HG03342 (cell line): ENCODE data around the gene COMMD4.
"Not testable (repeated sequence)": the region's sequence is repeated elsewhere in the genome, so short reads cannot be mapped to it uniquely, and the experiment has no call there.

ENCODE experiments used
- ATAC-seq: cut with Tn5 transposase; IDR thresholded peaks from one replicate; pipeline ENCODE4 v1.9.1; 2021; ENCODE audit warnings: mild to moderate bottlenecking, moderate library complexity; ENCODE audit not compliant: unreplicated experiment

COMMD4 gene

DNA sequence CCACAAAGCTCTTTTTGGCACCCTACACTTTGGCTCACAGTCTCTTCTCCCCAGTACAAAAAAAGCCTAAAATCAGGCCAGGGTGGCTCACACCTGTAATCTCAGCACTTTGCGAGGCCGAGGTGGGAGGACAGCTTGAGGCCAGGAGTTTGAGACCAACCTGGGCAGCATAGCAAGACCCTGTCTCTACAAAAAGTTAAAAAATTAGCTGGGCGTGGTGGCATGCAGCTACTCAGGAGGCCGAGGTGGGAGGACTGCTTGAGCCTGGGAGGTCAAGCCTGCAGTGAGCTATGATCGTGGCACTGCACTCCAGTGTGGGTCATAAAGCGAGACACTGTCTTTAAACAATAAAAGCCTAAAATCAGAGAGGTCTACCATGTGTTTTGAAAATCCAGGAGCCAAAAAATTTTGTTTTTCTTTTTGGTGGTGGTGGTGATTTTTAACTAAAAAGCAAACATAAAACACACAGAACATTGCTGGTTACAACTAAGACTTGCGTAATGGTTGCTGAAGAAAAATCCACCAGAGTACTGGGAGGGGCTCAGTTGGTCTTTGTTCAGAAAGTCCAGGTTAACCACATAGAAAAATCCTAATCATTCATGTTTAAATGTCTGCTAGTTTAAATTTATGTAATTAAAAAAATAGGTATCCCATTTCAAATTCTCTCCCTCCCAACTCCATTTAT is 34.2 kb downstream of the COMMD4 start:
- no peak for ATAC-seq

DNA sequence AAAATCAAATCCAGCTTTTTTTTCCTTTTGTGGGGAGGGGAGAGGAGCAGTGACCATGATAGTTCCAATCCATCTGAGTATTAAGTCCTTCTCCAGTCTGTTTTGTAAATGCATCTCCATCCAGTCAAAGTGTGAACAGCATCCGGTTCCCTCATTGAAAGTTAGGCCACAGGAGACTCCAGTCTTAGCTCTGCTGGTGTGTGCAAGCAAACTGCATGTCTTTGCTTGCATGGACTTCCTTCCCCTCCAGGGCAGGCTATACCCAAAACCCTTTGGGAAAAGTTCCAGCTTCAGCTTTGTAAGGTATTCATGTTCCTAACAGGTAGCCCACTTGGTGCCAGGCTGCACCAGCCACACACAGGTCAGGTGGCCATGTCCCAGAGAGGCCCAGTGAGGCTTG is 35.6 kb downstream of the COMMD4 start:
- ATAC-seq: no peak

DNA sequence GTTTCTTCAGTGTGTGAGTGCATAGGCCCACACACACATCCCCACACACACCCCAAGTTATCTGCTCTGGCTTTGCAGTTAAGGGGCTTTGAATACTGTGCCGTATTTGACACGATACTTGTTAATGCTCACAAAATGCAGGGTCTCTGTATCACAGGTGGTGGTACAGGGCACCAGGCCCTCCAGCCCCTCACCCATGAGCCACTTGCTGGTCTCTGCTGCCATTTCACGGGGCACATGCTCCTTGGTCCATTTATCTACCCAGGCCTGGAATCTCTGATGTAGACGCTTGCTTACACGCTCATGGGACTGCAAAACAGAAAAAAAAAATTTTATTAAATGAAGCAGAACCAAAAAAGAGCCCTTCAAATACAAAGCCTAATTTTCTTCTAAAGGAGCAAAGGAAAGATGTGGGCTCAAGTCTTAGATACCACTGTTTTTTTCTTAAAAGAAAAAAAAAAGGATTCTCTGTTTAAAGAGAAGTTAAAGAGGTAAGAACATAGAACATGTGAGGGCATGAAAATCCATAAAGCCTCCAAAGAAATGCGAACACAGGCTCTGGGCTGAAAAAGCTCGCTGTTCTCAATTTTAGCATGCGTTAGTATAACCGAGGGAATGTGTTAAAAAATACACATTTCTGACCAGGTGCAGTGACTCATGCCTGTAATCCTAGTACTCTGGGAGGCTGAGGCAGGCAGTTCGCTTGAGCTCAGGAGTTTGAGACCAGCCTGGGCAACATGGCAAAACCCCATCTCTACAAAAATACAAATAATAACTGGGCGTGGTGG is 36.2 kb downstream of the COMMD4 start:
- ATAC-seq: no peak

DNA sequence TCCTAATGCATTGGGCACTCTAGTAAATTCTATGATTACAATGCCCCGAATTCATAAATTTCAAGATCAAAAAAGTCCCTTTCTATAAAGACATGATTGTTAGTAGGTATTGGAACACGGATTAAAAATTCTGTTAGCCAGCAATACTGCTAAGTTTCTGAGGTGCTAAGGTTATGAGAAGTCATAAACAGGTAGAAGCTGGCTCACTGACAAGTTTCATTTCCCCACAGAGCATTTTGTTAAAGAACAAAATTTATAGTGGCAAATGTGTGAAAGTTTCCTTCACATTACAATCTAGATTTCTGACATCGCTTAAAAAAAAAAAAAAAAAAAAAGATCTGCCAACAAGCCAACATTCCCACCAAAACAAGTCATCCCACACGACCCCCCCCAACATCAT is 44.9 kb downstream of the COMMD4 start:
- ATAC-seq: no peak

DNA sequence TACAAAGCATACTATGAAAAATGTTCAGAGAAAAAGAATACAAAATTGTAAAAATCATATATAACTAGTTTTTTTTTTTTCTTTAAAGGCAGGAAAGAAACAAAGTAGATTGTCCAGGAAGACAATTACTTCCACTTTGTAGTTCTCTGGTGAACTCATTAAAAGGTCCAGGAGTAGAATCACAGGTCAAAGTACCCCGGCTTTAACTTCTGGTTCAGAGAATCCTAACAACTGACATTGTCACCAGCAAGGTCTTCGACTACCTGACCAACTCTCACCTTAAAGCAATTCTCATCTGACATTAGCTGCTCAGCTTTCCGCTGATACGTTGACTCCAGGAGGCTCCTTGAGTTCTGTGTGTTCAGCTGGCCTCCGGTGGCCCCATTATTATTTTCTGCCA is 48.1 kb downstream of the COMMD4 start:
- not testable (repeated sequence) for ATAC-seq
